GM20000 (cell line): Measurements from ENCODE around the gene RNF150.

Experiments used
- DNase-seq: peaks from one replicate; pipeline ENCODE4 v3.0.0; 2012; ENCODE audit warnings: low spot score
- TF ChIP-seq, protein P1 (sequence below): IDR thresholded peaks from 2 replicates; pipeline ENCODE4 v1.5.1; 2012; ENCODE audit warnings: mild to moderate bottlenecking, control low read depth; ENCODE audit errors: extremely low read depth, missing control alignments

RNF150 gene

DNA sequence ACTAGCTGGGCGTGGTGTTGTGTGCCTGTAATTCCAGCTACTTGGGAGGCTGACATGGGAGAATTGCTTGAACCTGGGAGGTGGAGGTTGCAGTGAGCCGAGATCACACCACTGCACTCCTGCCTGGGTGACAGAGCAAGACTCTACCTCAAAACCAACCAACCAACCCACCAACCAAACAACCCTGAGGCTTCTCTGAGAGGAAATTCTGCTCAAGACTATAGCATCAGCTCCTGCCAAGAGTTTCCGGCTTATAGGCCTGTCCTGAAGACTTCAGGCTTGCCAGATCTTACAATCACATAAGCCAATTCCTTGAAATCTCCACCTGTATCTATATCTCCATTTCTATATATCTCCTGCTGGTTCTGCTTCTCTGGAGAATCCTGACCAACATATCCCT, 203.3 kb downstream of the RNF150 start:
- TF ChIP-seq, protein P1, sequence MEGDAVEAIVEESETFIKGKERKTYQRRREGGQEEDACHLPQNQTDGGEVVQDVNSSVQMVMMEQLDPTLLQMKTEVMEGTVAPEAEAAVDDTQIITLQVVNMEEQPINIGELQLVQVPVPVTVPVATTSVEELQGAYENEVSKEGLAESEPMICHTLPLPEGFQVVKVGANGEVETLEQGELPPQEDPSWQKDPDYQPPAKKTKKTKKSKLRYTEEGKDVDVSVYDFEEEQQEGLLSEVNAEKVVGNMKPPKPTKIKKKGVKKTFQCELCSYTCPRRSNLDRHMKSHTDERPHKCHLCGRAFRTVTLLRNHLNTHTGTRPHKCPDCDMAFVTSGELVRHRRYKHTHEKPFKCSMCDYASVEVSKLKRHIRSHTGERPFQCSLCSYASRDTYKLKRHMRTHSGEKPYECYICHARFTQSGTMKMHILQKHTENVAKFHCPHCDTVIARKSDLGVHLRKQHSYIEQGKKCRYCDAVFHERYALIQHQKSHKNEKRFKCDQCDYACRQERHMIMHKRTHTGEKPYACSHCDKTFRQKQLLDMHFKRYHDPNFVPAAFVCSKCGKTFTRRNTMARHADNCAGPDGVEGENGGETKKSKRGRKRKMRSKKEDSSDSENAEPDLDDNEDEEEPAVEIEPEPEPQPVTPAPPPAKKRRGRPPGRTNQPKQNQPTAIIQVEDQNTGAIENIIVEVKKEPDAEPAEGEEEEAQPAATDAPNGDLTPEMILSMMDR: no peak
- no peak for DNase-seq

DNA sequence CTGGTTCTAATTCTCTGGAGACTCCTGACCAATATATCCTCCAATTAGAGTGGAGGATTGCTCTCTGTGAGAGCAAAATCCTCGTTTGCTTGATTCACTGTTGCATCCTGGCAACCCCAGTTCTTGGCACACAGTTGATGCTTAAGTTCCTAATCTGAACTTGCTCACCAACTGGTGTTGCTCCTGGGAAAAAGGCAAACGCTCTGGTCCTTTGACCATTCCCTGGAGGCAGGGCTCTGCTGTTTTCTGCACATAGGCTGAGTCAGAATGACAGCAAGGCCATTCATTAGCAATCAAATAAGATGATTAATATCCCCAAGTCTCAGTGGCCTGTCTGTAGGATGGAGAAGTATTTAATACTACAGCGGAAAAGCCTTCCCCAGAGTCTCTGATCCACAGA, 204.4 kb downstream of the RNF150 start:
- DNase-seq: no peak
- TF ChIP-seq, protein P1: no peak

DNA sequence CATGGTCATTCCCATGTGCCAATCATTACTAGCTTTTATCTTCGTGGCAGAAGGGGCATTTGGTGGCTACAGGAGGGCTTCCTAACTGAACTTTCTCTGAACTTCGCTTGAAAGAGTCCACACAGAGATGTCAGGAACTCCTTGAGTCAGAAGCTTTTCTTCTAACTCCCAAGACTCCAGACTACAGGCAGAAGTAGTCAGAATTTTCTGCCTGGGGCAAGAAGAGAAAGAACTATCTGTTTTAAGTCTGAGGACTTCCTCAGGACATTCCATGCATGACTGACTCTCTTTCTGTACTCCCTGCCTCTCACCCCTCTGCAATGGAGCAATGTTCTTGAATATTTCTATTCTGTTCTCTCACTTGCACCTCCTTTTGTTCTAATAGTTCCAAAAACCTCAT, 206.6 kb downstream of the RNF150 start:
- no peak for DNase-seq
- TF ChIP-seq, protein P1: no peak

DNA sequence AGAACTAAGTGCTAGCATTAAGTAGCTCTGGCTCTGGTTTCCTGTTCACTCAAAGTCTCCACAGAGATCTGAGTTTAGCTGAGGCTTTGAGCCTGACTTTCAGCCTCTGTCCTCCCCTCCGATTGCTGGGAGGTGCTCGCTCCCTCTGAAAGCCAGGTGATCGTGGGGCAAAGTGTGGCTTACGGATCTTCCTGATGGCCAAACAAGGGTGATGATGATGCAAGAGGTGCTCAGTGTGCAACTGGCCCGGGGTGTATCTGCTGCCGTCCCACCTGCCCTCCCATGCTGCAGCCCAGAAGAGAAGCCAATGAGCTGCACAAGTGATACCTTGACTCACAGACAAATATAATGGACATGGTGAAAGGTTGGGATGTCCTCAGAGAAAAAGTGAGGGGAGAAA, 207.9 kb downstream of the RNF150 start:
- TF ChIP-seq, protein P1: no peak
- no peak for DNase-seq

DNA sequence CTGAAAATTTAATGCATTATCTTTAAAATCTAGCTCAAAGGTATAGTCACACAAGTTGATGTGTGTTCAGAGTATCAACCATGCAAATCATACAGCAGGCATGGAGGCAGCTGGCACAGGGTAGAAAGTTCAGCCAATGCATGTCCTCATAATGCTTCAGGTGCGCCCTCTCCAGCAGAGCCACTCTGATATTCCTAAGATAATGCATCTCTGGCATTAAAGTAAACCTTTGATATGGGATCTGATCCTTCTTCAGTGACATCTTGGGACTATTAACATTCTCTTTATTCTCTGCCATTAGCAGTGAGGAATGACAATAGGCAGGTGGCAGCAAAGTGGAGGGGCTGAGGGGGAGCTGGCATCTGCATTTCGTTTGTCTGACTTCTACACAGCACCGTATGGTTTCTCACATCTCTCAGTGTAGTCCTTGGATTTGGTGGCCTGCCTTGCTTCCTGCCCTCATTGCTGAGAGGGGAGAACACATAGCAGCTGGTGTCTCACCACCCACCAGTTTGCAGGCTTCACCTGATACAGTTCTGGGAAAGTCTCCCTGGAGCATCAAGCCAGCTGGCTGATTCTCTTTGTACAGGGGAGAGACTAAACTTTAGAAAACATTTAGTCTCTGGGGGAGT, 208.4 kb downstream of the RNF150 start:
- no peak for DNase-seq
- TF ChIP-seq, protein P1: no peak

DNA sequence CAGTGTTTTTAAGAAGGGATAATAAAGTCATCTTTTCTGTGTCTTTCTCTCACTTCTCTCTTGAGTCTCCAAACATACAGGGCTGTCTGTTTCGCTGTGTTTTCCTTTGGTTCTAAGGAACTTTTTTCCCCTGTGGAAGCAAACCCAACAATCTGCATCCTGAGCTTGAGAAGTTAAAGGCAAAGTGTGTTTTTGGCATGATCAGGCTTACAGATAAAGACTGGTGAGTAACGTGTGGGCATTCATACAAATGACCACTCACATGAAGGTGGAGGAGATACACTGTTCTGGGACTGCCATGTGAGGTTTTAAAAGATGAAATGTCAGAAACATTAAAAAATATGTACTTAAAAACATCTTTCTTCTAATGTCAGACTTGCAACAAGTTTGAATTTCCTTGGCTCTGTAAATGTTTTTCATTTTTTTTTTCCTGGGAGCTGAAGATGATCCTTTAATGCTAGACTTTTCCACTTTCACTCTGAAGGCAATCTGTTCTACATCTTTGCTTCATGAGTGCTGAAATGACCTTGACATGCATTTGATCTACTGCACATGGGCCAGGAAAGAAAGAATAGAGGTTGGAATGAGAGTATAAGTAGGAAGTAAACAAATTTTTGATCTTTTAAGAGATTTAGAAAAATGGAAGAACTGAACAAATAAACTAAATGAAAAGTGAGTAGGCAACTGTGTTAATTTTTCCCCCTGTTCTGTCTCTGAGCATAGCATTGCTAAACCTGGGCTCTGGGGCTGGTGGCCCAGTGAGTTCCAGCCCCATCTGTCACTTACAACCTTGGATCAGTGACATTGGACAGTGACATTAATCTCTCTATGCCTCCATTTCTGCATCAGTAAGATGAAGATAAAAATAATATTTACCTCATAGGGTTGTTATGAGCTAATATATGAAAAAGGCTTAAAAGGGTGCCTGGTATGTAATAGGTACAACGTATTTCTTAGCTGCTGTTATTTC, 226.0 kb downstream of the RNF150 start:
- no peak for DNase-seq
- TF ChIP-seq, protein P1: no peak

DNA sequence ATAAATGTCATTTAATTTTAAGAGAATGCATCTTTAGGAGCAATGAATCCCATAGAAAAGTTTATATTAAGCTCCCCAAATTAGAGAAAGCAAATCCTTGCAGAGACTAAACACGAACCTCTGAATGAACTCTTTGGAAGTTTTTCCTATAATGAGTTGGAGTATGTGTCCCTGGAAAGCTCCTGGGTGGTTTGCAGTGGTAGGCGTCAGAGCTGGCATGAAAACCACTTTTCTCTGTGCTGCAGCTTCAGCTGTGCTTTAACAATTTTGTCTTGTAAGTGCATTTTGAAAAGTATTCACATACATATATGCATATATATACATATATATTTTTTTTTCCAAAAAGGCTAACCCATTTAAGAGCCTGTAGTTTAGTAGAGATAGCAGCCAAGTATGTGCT, 228.4 kb downstream of the RNF150 start:
- no peak for DNase-seq
- TF ChIP-seq, protein P1: no peak
